ENCODE data around the gene AP3S2. TPM values are rescaled to one million over a fixed set of nuclear protein-coding genes. Genes with fewer than 3 reads are reported as not detected.

Gene AP3S2
- total and polyA plus RNA-seq, 2 of the 13 experiments (the other 11 are each of a cell fraction or from before 2014, with no cell fraction given) = 17.6 to 44.4 TPM

- ATAC-seq (no peak), FAIRE-seq (no peak), DNase-seq (ENCODE audit: low spot score) (no peak)
- Histone ChIP-seq H3K36me3 (replicated peaks in 1 of 2; ENCODE audit: control insufficient read depth in 1 of 2, insufficient read depth in 2 of 2, low read length in 2 of 2) (peaks cover 18 to 37% of the 10 kb centered on the region in 2 experiments), H2AFZ (ENCODE audit: low read length) (no peak overlapping the region), H3K9me3 (ENCODE audit: low read length) (no peaks in the 10 kb centered on the region), H3K9ac (ENCODE audit: insufficient read depth, low read depth, low read length) (no peak overlapping the region), H3K27me3 (ENCODE audit: control insufficient read depth in 1 of 2, insufficient read depth in 2 of 2, low read length in 2 of 2) (no peaks in the 10 kb centered on the region), H3K4me2 (ENCODE audit: low read depth, low read length) (peak overlapping the region; percentile 70), H4K20me1 (ENCODE audit: insufficient read depth, low read length) (no peaks in the 10 kb centered on the region; the same call in 1 of the 2 replicates), H3K4me1 (ENCODE audit: insufficient read depth, low read length) (peaks cover 86% of the 10 kb centered on the region), H3K79me2 (ENCODE audit: insufficient read depth, low read length) (peaks cover 25% of the 10 kb centered on the region), H3K27ac (ENCODE audit: extremely low read length, insufficient read depth, low read length) (peak overlapping the region; percentile 86), H3K4me3 (replicated peaks in 1 of 3; ENCODE audit: insufficient read depth in 1 of 3, low read depth in 2 of 3, low read length in 3 of 3) (peak overlapping the region in 2 of 3 experiments; percentile 12 to 35; a peak in 1 of 6 replicates)
- in situ Hi-C loops (cut with HindIII; ENCODE audit: extremely low pct_ligation_motif_present, low pct_unique_long_range_greater_than_20kb) = no loop called here
- TF ChIP-seq MXD1 (CRISPR knock-in tag; IDR thresholded peaks at IDR 0.05) (no peak), GABPB1 (CRISPR knock-in tag; IDR thresholded peaks at IDR 0.05) (no peak), ZNF543 (CRISPR knock-in tag; IDR thresholded peaks at IDR 0.05) (0 out of 2 replicates have a peak, but pooled peaks have one; percentile 55), CENPX (CRISPR knock-in tag; IDR thresholded peaks at IDR 0.05) (no peak), RFXAP (CRISPR knock-in tag; IDR thresholded peaks at IDR 0.05; ENCODE audit: borderline replicate concordance) (no peak), ZNF234 (CRISPR knock-in tag; conservative IDR thresholded peaks at IDR 0.05) (0 out of 2 replicates have a peak, but pooled peaks have one; percentile 60), ZNF569 (CRISPR knock-in tag; IDR thresholded peaks at IDR 0.05; ENCODE audit: borderline replicate concordance) (no peak), NR2C2 (CRISPR knock-in tag; IDR thresholded peaks at IDR 0.05; ENCODE audit: borderline replicate concordance) (0 out of 2 replicates have a peak, but pooled peaks have one; percentile 35), HHEX (CRISPR knock-in tag; IDR thresholded peaks at IDR 0.05) (no peak), NR2F6 (IDR thresholded peaks at IDR 0.05) (no peak), NR2F6 (CRISPR knock-in tag; IDR thresholded peaks at IDR 0.05) (no peak), ZBTB8A (CRISPR knock-in tag; IDR thresholded peaks at IDR 0.05; ENCODE audit: borderline replicate concordance, low read depth) (0 out of 2 replicates have a peak, but pooled peaks have one; percentile 43), POLR2G (IDR thresholded peaks at IDR 0.05; ENCODE audit: low read depth, low read length) (peak; percentile 4; the same call in 1 of the 2 replicates), RNF219 (CRISPR knock-in tag; IDR thresholded peaks at IDR 0.05) (peak; percentile 9; the same call in 1 of the 2 replicates)
- CTCF ChIA-PET (ENCODE audit: low intra/inter-chr PET ratio, low total read pairs) = no interaction called here
- POLR2A ChIA-PET = interaction anchor here (1.0 to 2.0 kb wide), 10 partner anchors 12 to 580 kb away, joined by 3 to 12 read pairs (median 4); partner anchors contain the start of gene IQGAP1
- 77% methylated on average over 6 of the region's 6 CpGs for WGBS (ENCODE audit: low lambda C conversion rate)
- BruUV-seq (replicated peaks) = no TSS peak
- intact Hi-C loops (cut with micrococcal nuclease; ENCODE audit: unreplicated experiment) = loop anchor here (2.0 to 5.0 kb wide), 2 partner anchors 19 to 70 kb away; no protein-coding TSS in a partner anchor
These were observed 86.1 kb downstream of the AP3S2 start for GRCh38 chr15:89807689-89808088.

Data from HepG2 (cell line).